HepG2 (cell line): ENCODE measurements around the gene NPB. TPM values are rescaled to one million over a fixed set of nuclear protein-coding genes. Genes with fewer than 3 reads are reported as not detected.

ENCODE experiments used
- HOXA9 ChIP-seq: sonication (generic); formaldehyde crosslinking; IDR thresholded peaks from 2 replicates; pipeline ENCODE4 v1.8.1; 2022; ENCODE audit warnings: missing genetic modification reagents, mild to moderate bottlenecking, moderate library complexity, borderline replicate concordance
- MED8 ChIP-seq: sonication (generic); formaldehyde crosslinking; IDR thresholded peaks from 2 replicates; pipeline ENCODE4 v1.8.1; 2023; ENCODE audit warnings: mild to moderate bottlenecking, missing genetic modification reagents; ENCODE audit not compliant: insufficient replicate concordance
- MXD4 ChIP-seq: IDR thresholded peaks from 2 replicates; pipeline ENCODE4 v1.6.1; 2016; ENCODE audit warnings: mild to moderate bottlenecking, missing biosample characterization, missing genetic modification reagents
- RBM39 ChIP-seq: fragments of 200-400 bp; formaldehyde crosslinking; IDR thresholded peaks from one replicate; pipeline ENCODE4 v1.6.1; 2018; ENCODE audit warnings: antibody characterized with exemption, mild to moderate bottlenecking, low read depth, low read length; ENCODE audit not compliant: poor library complexity, severe bottlenecking
- SALL1 ChIP-seq: sonication (generic); formaldehyde crosslinking; IDR thresholded peaks from 2 replicates; pipeline ENCODE4 v1.8.0; 2022; ENCODE audit warnings: mild to moderate bottlenecking, missing genetic modification reagents
- SNAI1 ChIP-seq: sonication (generic); formaldehyde crosslinking; IDR thresholded peaks from 2 replicates; pipeline ENCODE4 v1.5.0; 2020; ENCODE audit warnings: mild to moderate bottlenecking, missing genetic modification reagents, borderline replicate concordance
- SOX5 ChIP-seq: IDR thresholded peaks from 2 replicates; pipeline ENCODE4 v1.6.1; 2016; ENCODE audit warnings: borderline replicate concordance
- SRSF1 ChIP-seq: fragments of 200-400 bp; formaldehyde crosslinking; optimal IDR thresholded peaks from 2 replicates; pipeline ENCODE3; 2017; ENCODE audit warnings: mild to moderate bottlenecking, low read depth, low read length, moderate library complexity
- SRY ChIP-seq: sonication (generic); formaldehyde crosslinking; IDR thresholded peaks from 2 replicates; pipeline ENCODE4 v1.8.0; 2022; ENCODE audit warnings: mild to moderate bottlenecking, missing genetic modification reagents
- TEAD2 ChIP-seq: sonication (generic); formaldehyde crosslinking; IDR thresholded peaks from 2 replicates; pipeline ENCODE4 v1.9.0; 2021; ENCODE audit warnings: missing genetic modification reagents
- TEAD3 ChIP-seq: optimal IDR thresholded peaks from 2 replicates; pipeline ENCODE3; 2016; ENCODE audit warnings: borderline replicate concordance
- TOE1 ChIP-seq: sonication (generic); formaldehyde crosslinking; IDR thresholded peaks from 2 replicates; pipeline ENCODE4 v1.4.0; 2020; ENCODE audit warnings: mild to moderate bottlenecking, missing genetic modification reagents
- ZNF180 ChIP-seq: sonication (generic); formaldehyde crosslinking; IDR thresholded peaks from 2 replicates; pipeline ENCODE4 v1.4.0; 2020; ENCODE audit warnings: low read depth, missing genetic modification reagents, borderline replicate concordance
- ZNF446 ChIP-seq: sonication (generic); formaldehyde crosslinking; IDR thresholded peaks from 2 replicates; pipeline ENCODE4 v1.5.0; 2020; ENCODE audit warnings: mild to moderate bottlenecking, missing genetic modification reagents
- ZNF530 ChIP-seq: sonication (generic); formaldehyde crosslinking; IDR thresholded peaks from 2 replicates; pipeline ENCODE4 v1.5.0; 2020; ENCODE audit warnings: low read depth, mild to moderate bottlenecking, missing genetic modification reagents
- ZNF703 ChIP-seq: sonication (generic); formaldehyde crosslinking; IDR thresholded peaks from 2 replicates; pipeline ENCODE4 v1.5.1; 2020; ENCODE audit warnings: missing genetic modification reagents, mild to moderate bottlenecking, moderate library complexity, borderline replicate concordance
- ZNF790 ChIP-seq: sonication (generic); formaldehyde crosslinking; IDR thresholded peaks from 2 replicates; pipeline ENCODE4 v1.8.0; 2022; ENCODE audit warnings: missing genetic modification reagents, mild to moderate bottlenecking, borderline replicate concordance
- ZSCAN9 ChIP-seq: IDR thresholded peaks from 2 replicates; pipeline ENCODE4 v1.6.1; 2016; ENCODE audit warnings: borderline replicate concordance
- polyA plus RNA-seq, 8 experiments: library from polyadenylated mRNA; depleted of rRNA in 3 of 8; stranded (reverse) in 7 of 8; unstranded in 1 of 8; fragments of >200 nt; fragmentation: Illumina TruSeq in 4 of 8; extraction: Trizol in 4 of 8; gene quantifications; 2 replicates each; pipeline versions ENCODE4 v1.2.1 to v1.2.3, GENCODE V29; 2011 to 2016; ENCODE audit warnings: low read depth in 4 of 8, missing spikeins in 1 of 8, mixed read lengths in 1 of 8; ENCODE audit not compliant: insufficient read depth in 1 of 8
- total RNA-seq, 5 experiments: library from RNA; depleted of rRNA; stranded (reverse); fragments of >200 nt; fragmentation: Illumina TruSeq; extraction: Trizol; gene quantifications; 2 replicates each; pipeline ENCODE4 v1.2.3, GENCODE V29; 2016; ENCODE audit warnings: low read depth in 1 of 5
- TF ChIP-seq, protein P1 (sequence below): sonication (generic); formaldehyde crosslinking; IDR thresholded peaks from 2 replicates; pipeline ENCODE4 v1.4.0; 2020; ENCODE audit warnings: mild to moderate bottlenecking, low read depth, missing genetic modification reagents
- TF ChIP-seq, protein P2 (sequence below): sonication (generic); formaldehyde crosslinking; conservative IDR thresholded peaks from 2 replicates; pipeline ENCODE4 v1.4.0; 2020; ENCODE audit warnings: missing genetic modification reagents
- TF ChIP-seq, protein P3 (sequence below): sonication (generic); formaldehyde crosslinking; IDR thresholded peaks from 2 replicates; pipeline ENCODE4 v1.4.0; 2020; ENCODE audit warnings: missing genetic modification reagents
- TF ChIP-seq, protein P4 (sequence below): sonication (generic); formaldehyde crosslinking; IDR thresholded peaks from 2 replicates; pipeline ENCODE4 v1.4.0; 2020; ENCODE audit warnings: missing genetic modification reagents
- TF ChIP-seq, protein P5 (sequence below): IDR thresholded peaks from 2 replicates; pipeline ENCODE4 v1.6.1; 2016; ENCODE audit warnings: low read depth, control low read depth

Gene NPB
- total and polyA plus RNA-seq, 2 of the 13 experiments (the other 11 are each of a cell fraction or from before 2014, with no cell fraction given): 0.11 to 0.93 TPM

DNA sequence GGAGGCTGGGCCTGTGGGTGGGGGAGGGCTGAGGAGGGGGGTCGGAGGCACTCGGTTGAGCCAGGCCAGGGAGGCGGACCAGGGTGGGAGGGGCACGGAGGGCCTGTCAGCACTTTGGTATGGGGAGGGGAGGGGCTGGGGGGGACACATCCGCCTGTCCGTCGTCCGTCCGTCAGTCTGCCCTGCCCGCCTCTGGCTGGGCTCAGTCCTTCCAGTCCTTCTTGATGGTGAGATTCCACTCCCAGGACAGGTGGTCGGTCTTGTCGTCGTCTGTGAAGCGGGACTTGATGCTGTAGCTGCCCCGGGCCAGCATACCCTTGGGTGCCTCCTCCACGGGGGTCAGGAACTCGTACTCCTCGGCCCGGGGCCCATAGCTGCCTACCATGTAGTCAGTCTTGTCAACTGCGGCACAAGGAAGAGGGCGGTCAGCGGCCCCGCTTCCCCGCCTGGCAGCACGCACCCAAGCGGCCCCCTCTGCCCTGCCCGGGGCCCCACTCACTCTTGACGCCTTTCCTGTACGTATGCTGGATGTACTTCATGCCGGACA, 33.3 kb upstream of the NPB start (continued):
- TF ChIP-seq, protein P1, sequence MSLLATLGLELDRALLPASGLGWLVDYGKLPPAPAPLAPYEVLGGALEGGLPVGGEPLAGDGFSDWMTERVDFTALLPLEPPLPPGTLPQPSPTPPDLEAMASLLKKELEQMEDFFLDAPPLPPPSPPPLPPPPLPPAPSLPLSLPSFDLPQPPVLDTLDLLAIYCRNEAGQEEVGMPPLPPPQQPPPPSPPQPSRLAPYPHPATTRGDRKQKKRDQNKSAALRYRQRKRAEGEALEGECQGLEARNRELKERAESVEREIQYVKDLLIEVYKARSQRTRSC (CRISPR knock-in tag): 0 out of 2 replicates have a peak, but pooled peaks have one; percentile 6
- no peak for TF ChIP-seq HOXA9
- TF ChIP-seq, protein P2, sequence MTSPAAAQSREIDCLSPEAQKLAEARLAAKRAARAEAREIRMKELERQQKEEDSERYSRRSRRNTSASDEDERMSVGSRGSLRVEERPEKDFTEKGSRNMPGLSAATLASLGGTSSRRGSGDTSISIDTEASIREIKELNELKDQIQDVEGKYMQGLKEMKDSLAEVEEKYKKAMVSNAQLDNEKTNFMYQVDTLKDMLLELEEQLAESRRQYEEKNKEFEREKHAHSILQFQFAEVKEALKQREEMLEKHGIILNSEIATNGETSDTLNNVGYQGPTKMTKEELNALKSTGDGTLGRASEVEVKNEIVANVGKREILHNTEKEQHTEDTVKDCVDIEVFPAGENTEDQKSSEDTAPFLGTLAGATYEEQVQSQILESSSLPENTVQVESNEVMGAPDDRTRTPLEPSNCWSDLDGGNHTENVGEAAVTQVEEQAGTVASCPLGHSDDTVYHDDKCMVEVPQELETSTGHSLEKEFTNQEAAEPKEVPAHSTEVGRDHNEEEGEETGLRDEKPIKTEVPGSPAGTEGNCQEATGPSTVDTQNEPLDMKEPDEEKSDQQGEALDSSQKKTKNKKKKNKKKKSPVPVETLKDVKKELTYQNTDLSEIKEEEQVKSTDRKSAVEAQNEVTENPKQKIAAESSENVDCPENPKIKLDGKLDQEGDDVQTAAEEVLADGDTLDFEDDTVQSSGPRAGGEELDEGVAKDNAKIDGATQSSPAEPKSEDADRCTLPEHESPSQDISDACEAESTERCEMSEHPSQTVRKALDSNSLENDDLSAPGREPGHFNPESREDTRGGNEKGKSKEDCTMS (CRISPR knock-in tag): no peak
- TF ChIP-seq ZNF790: no peak
- TF ChIP-seq TOE1 (CRISPR knock-in tag): no peak
- 0 out of 2 replicates have a peak, but pooled peaks have one; percentile 34 for TF ChIP-seq ZNF703 (CRISPR knock-in tag)
- TF ChIP-seq SRY: no peak
- no peak for TF ChIP-seq ZSCAN9 (CRISPR knock-in tag)
- TF ChIP-seq, protein P3, sequence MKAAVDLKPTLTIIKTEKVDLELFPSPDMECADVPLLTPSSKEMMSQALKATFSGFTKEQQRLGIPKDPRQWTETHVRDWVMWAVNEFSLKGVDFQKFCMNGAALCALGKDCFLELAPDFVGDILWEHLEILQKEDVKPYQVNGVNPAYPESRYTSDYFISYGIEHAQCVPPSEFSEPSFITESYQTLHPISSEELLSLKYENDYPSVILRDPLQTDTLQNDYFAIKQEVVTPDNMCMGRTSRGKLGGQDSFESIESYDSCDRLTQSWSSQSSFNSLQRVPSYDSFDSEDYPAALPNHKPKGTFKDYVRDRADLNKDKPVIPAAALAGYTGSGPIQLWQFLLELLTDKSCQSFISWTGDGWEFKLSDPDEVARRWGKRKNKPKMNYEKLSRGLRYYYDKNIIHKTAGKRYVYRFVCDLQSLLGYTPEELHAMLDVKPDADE (CRISPR knock-in tag): no peak
- TF ChIP-seq, protein P4, sequence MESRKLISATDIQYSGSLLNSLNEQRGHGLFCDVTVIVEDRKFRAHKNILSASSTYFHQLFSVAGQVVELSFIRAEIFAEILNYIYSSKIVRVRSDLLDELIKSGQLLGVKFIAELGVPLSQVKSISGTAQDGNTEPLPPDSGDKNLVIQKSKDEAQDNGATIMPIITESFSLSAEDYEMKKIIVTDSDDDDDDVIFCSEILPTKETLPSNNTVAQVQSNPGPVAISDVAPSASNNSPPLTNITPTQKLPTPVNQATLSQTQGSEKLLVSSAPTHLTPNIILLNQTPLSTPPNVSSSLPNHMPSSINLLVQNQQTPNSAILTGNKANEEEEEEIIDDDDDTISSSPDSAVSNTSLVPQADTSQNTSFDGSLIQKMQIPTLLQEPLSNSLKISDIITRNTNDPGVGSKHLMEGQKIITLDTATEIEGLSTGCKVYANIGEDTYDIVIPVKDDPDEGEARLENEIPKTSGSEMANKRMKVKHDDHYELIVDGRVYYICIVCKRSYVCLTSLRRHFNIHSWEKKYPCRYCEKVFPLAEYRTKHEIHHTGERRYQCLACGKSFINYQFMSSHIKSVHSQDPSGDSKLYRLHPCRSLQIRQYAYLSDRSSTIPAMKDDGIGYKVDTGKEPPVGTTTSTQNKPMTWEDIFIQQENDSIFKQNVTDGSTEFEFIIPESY (CRISPR knock-in tag): peak; percentile 95
- no peak for TF ChIP-seq SNAI1 (CRISPR knock-in tag)
- TF ChIP-seq MXD4 (CRISPR knock-in tag): no peak; the same call in 1 of the 2 replicates
- TF ChIP-seq SRSF1: peak; percentile 14
- TF ChIP-seq, protein P5, sequence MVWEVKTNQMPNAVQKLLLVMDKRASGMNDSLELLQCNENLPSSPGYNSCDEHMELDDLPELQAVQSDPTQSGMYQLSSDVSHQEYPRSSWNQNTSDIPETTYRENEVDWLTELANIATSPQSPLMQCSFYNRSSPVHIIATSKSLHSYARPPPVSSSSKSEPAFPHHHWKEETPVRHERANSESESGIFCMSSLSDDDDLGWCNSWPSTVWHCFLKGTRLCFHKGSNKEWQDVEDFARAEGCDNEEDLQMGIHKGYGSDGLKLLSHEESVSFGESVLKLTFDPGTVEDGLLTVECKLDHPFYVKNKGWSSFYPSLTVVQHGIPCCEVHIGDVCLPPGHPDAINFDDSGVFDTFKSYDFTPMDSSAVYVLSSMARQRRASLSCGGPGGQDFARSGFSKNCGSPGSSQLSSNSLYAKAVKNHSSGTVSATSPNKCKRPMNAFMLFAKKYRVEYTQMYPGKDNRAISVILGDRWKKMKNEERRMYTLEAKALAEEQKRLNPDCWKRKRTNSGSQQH (CRISPR knock-in tag): 0 out of 2 replicates have a peak, but pooled peaks have one; percentile 10
- TF ChIP-seq TEAD3 (CRISPR knock-in tag): peak; percentile 6
- no peak for TF ChIP-seq SALL1 (CRISPR knock-in tag)
- TF ChIP-seq ZNF446: 0 out of 2 replicates have a peak, but pooled peaks have one; percentile 53
- 0 out of 2 replicates have a peak, but pooled peaks have one; percentile 22 for TF ChIP-seq ZNF530 (CRISPR knock-in tag)
- no peak for TF ChIP-seq TEAD2 (CRISPR knock-in tag)
- no peak for TF ChIP-seq ZNF180 (CRISPR knock-in tag)
- no peak for TF ChIP-seq MED8 (CRISPR knock-in tag)
- TF ChIP-seq SOX5 (CRISPR knock-in tag): no peak
- TF ChIP-seq RBM39: peak; percentile 37
